ENCODE data around the gene PRSS50.

DNA sequence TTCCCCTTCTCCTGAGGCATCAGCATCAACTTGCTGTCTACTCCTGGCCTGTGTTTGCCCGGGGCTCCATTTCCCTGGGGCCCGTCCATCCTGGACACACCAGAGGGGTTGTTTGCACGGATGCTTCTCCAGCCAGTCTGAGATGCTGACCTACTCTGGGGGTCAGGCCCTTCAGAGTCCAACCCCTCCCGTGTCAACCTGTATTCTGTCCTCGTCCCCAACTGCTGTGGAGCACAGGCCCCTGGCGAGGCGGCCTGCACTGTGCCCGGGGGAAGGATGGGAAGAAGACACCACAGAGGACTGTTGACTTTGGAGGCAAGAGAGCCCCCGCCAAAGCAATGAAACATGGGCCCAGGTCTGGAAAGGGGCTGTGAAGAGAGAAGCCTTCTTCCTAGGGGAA is 50.0 kb downstream of the PRSS50 start:
- no peak for TF ChIP-seq EGR1 (IDR thresholded peaks at IDR 0.05; ENCODE audit: low read depth)
- TF ChIP-seq, protein P1, sequence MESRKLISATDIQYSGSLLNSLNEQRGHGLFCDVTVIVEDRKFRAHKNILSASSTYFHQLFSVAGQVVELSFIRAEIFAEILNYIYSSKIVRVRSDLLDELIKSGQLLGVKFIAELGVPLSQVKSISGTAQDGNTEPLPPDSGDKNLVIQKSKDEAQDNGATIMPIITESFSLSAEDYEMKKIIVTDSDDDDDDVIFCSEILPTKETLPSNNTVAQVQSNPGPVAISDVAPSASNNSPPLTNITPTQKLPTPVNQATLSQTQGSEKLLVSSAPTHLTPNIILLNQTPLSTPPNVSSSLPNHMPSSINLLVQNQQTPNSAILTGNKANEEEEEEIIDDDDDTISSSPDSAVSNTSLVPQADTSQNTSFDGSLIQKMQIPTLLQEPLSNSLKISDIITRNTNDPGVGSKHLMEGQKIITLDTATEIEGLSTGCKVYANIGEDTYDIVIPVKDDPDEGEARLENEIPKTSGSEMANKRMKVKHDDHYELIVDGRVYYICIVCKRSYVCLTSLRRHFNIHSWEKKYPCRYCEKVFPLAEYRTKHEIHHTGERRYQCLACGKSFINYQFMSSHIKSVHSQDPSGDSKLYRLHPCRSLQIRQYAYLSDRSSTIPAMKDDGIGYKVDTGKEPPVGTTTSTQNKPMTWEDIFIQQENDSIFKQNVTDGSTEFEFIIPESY (IDR thresholded peaks at IDR 0.05; ENCODE audit: extremely low read depth, insufficient replicate concordance, low read length): no peak
- TF ChIP-seq POLR2AphosphoS5 (IDR thresholded peaks at IDR 0.05; ENCODE audit: low read depth, low read length): no peak
